PC-9 (cell line): ENCODE results near the gene WDR33. TPM values are rescaled to one million over a fixed set of nuclear protein-coding genes. Genes with fewer than 3 reads are reported as not detected.

ENCODE experiments used
- BruUV-seq: library from RNA; stranded (reverse); fragments of 400-500 nt; replicated peaks from 2 replicates; lab custom pipeline; 2021; lab: Mats Ljungman, UMichigan
- CTCF ChIA-PET: fragments of 300-600 bp; sonication (Branson Sonifier 250); formaldehyde crosslinking; loops from one replicate; lab custom pipeline; 2022; ENCODE audit warnings: antibody characterized with exemption; lab: Charles Lee
- POLR2A ChIA-PET: fragments of 300-600 bp; sonication (Branson Sonifier 250); formaldehyde crosslinking; loops from one replicate; lab custom pipeline; 2022; ENCODE audit warnings: antibody characterized with exemption; ENCODE audit not compliant: unreplicated experiment; lab: Charles Lee
- DNase-seq, 2 experiments: peaks; one replicate each; pipeline versions ENCODE4 v3.0.0 to v3.0.0-alpha.2; 2015 to 2022; ENCODE audit warnings: mixed read lengths in 1 of 2
- H2AFZ ChIP-seq: fragments of 200-600 bp; sonication (generic); 2 replicates; pipeline ENCODE4 v1.8.1; 2017; ENCODE audit warnings: antibody characterized with exemption
- H3F3A ChIP-seq: fragments of 200-600 bp; sonication (generic); 2 replicates; pipeline ENCODE4 v1.8.1; 2017; ENCODE audit warnings: antibody characterized with exemption, mild to moderate bottlenecking, low read depth; ENCODE audit not compliant: insufficient read depth
- H3K27ac ChIP-seq: fragments of 200-600 bp; sonication (generic); 2 replicates; pipeline ENCODE4 v1.6.1; 2016; ENCODE audit warnings: mixed run types
- H3K27me3 ChIP-seq: fragments of 200-600 bp; sonication (generic); 2 replicates; pipeline ENCODE4 v1.6.1; 2016; ENCODE audit warnings: low read depth, mixed run types; ENCODE audit not compliant: insufficient read depth
- H3K36me3 ChIP-seq: fragments of 200-600 bp; sonication (generic); 2 replicates; pipeline ENCODE4 v1.6.1; 2016; ENCODE audit warnings: low read depth, mixed run types
- H3K4me1 ChIP-seq: fragments of 200-600 bp; sonication (generic); replicated peaks from 2 replicates; pipeline ENCODE4 v1.6.1; 2016; ENCODE audit warnings: mixed run types; ENCODE audit not compliant: insufficient read depth
- H3K4me2 ChIP-seq: fragments of 200-600 bp; sonication (generic); 2 replicates; pipeline ENCODE4 v1.6.1; 2017; ENCODE audit warnings: mixed run types
- H3K4me3 ChIP-seq: fragments of 200-600 bp; sonication (generic); 2 replicates; pipeline ENCODE4 v1.6.1; 2016; ENCODE audit warnings: mixed run types
- H3K79me2 ChIP-seq: fragments of 200-600 bp; sonication (generic); 2 replicates; pipeline ENCODE4 v1.6.1; 2017; ENCODE audit warnings: low read depth, mixed run types
- H3K9me2 ChIP-seq: fragments of 200-600 bp; sonication (generic); 2 replicates; pipeline ENCODE4 v1.8.1; 2017; ENCODE audit warnings: mild to moderate bottlenecking; ENCODE audit not compliant: insufficient read depth
- H3K9me3 ChIP-seq: fragments of 200-600 bp; sonication (generic); 2 replicates; pipeline ENCODE4 v1.8.1; 2016; ENCODE audit warnings: low read depth; ENCODE audit not compliant: insufficient read depth
- H4K20me1 ChIP-seq: fragments of 200-600 bp; sonication (generic); 2 replicates; pipeline ENCODE4 v1.8.1; 2017; ENCODE audit not compliant: insufficient read depth
- CTCF ChIP-seq: fragments of 200-600 bp; sonication (generic); conservative IDR thresholded peaks from 2 replicates; pipeline ENCODE4 v1.6.1; 2017; ENCODE audit warnings: mixed run types, antibody characterized with exemption, mild to moderate bottlenecking, moderate library complexity
- EZH2 ChIP-seq: fragments of 200-600 bp; sonication (generic); IDR thresholded peaks from 2 replicates; pipeline ENCODE4 v1.8.0; 2017; ENCODE audit warnings: antibody characterized with exemption, low read depth
- intact Hi-C: fragments of 100-400 bp; cut with micrococcal nuclease; formaldehyde crosslinking; loops from one replicate; pipeline ENCODE4 v1.10.0; 2022; ENCODE audit not compliant: unreplicated experiment
- total RNA-seq: library from RNA; stranded (reverse); gene quantifications from 2 replicates; pipeline ENCODE4 v1.2.3, GENCODE V29; 2021

The WDR33 gene
- total RNA-seq, 1 experiment from 2014 or later: 59.3 TPM

GRCh38 chr2:127663566-127664064, 147.4 kb downstream of the WDR33 start:
- H2AFZ ChIP-seq: no peak overlapping the region
- H3K4me3 ChIP-seq: no peak overlapping the region
- no peak for DNase-seq
- intact Hi-C loops: no loop called here
- ChIA-PET CTCF (no interaction called here), POLR2A (no interaction called here)
- H3K9me2 ChIP-seq: no peaks in the 10 kb centered on the region
- no peaks in the 10 kb centered on the region for H4K20me1 ChIP-seq
- H3K27me3 ChIP-seq: peaks cover 41% of the 10 kb centered on the region
- TF ChIP-seq EZH2 (no peak), CTCF (no peak)
- H3K4me1 ChIP-seq: no peaks in the 10 kb centered on the region
- no peaks in the 10 kb centered on the region for H3F3A ChIP-seq
- BruUV-seq: no TSS peak
- peaks cover 5% of the 10 kb centered on the region; the same call in 1 of the 2 replicates for H3K9me3 ChIP-seq
- no peak overlapping the region for H3K4me2 ChIP-seq
- H3K36me3 ChIP-seq: no peaks in the 10 kb centered on the region
- H3K27ac ChIP-seq: no peak overlapping the region
- no peaks in the 10 kb centered on the region for H3K79me2 ChIP-seq

GRCh38 chr2:127662937-127663565, 147.9 kb downstream of the WDR33 start:
- Histone ChIP-seq H3K4me1 (no peaks in the 10 kb centered on the region), H3K9me3 (peaks cover 5% of the 10 kb centered on the region; the same call in 1 of the 2 replicates), H3K9me2 (no peaks in the 10 kb centered on the region), H3K27me3 (peaks cover 38% of the 10 kb centered on the region), H4K20me1 (no peaks in the 10 kb centered on the region), H3K27ac (no peak overlapping the region), H3K79me2 (no peaks in the 10 kb centered on the region), H3F3A (no peaks in the 10 kb centered on the region), H3K4me2 (no peak overlapping the region), H3K4me3 (no peak overlapping the region), H2AFZ (no peak overlapping the region), H3K36me3 (no peaks in the 10 kb centered on the region)
- no peak for DNase-seq
- TF ChIP-seq CTCF: no peak
- no peak for TF ChIP-seq EZH2
- intact Hi-C loops: no loop called here
- POLR2A ChIA-PET: no interaction called here
- CTCF ChIA-PET: no interaction called here
- BruUV-seq: no TSS peak

- no TSS peak for BruUV-seq
- Histone ChIP-seq H2AFZ (no peak overlapping the region), H3K9me3 (peaks cover 5% of the 10 kb centered on the region; the same call in 1 of the 2 replicates), H3K27me3 (peaks cover 27% of the 10 kb centered on the region), H3K36me3 (no peaks in the 10 kb centered on the region), H3K79me2 (no peaks in the 10 kb centered on the region), H3K4me2 (no peak overlapping the region), H3K4me3 (no peak overlapping the region), H3K9me2 (no peaks in the 10 kb centered on the region), H3K27ac (no peak overlapping the region), H3F3A (no peaks in the 10 kb centered on the region), H3K4me1 (no peaks in the 10 kb centered on the region), H4K20me1 (no peaks in the 10 kb centered on the region)
- no peak for DNase-seq
- ChIA-PET POLR2A (no interaction called here), CTCF (no interaction called here)
- intact Hi-C loops: no loop called here
- TF ChIP-seq EZH2: no peak
- TF ChIP-seq CTCF: no peak
These were observed 148.9 kb downstream of the WDR33 start for GRCh38 chr2:127661949-127662510.
